Skeletal muscle tissue (tissue), 4 donors: ENCODE data around the gene SEPTIN6. TPM values are rescaled to one million over a fixed set of nuclear protein-coding genes. Genes with fewer than 3 reads are reported as not detected.
"Not testable (repeated sequence)": the region's sequence is repeated elsewhere in the genome, so short reads cannot be mapped to it uniquely, and the experiment has no call there.

Source experiments
- H3K27ac ChIP-seq: one replicate; pipeline ENCODE4 v1.7.0; 2013; ENCODE audit warnings: mild to moderate bottlenecking, low read depth, low read length, inconsistent platforms
- H3K27me3 ChIP-seq, 3 donors: one replicate each; pipeline ENCODE4 v1.7.0; 2013; ENCODE audit warnings: low read length in 3 of 3; ENCODE audit not compliant: control insufficient read depth in 3 of 3, insufficient read depth in 3 of 3
- H3K36me3 ChIP-seq, 3 donors: one replicate each; pipeline ENCODE4 v1.7.0; 2013; ENCODE audit warnings: low read length in 3 of 3; ENCODE audit not compliant: control insufficient read depth in 3 of 3, insufficient read depth in 3 of 3
- H3K4me1 ChIP-seq, 3 donors: one replicate each; pipeline ENCODE4 v1.7.0; 2013; ENCODE audit warnings: low read length in 3 of 3, mild to moderate bottlenecking in 3 of 3; ENCODE audit not compliant: control insufficient read depth in 3 of 3, insufficient read depth in 3 of 3
- H3K4me3 ChIP-seq, 3 donors: one replicate each; pipeline ENCODE4 v1.7.0; 2013; ENCODE audit warnings: low read length in 3 of 3
- H3K9ac ChIP-seq, 3 donors: one replicate each; pipeline ENCODE4 v1.7.0; 2013; ENCODE audit warnings: low read length in 3 of 3, mild to moderate bottlenecking in 3 of 3, moderate library complexity in 2 of 3, low read depth in 1 of 3
- H3K9me3 ChIP-seq, 3 donors: one replicate each; pipeline ENCODE4 v1.7.0; 2013; ENCODE audit warnings: low read length in 3 of 3; ENCODE audit not compliant: control insufficient read depth in 3 of 3
- total RNA-seq: library from RNA; depleted of rRNA; stranded (reverse); fragments of >200 nt; gene quantifications from one replicate; pipeline ENCODE4 v1.2.3, GENCODE V29; 2014
- donor health status: Osteomylitis.

SEPTIN6 gene
- total RNA-seq, 1 donor from 2014 or later: 13.0 TPM

- Histone ChIP-seq H3K4me3 (no peak overlapping the region), H3K9me3 (no peaks in the 10 kb centered on the region), H3K27ac (no peak overlapping the region), H3K36me3 (no peaks in the 10 kb centered on the region), H3K27me3 (no peaks in the 10 kb centered on the region), H3K4me1 (peaks cover 0 to 8% (median 7%) of the 10 kb centered on the region in 3 donors), H3K9ac (no peak overlapping the region)
Measured at GRCh38 chrX:119682019-119682989, 10.7 kb downstream of the SEPTIN6 start.

GRCh38 chrX:119677654-119677981 is 15.3 kb downstream of the SEPTIN6 start:
- Histone ChIP-seq H3K27me3 (no peaks in the 10 kb centered on the region), H3K4me1 (no peaks in the 10 kb centered on the region), H3K36me3 (no peaks in the 10 kb centered on the region), H3K4me3 (no peak overlapping the region), H3K9ac (no peak overlapping the region), H3K9me3 (no peaks in the 10 kb centered on the region), H3K27ac (no peak overlapping the region)

- no peak overlapping the region for H3K4me3 ChIP-seq
- no peaks in the 10 kb centered on the region for H3K9me3 ChIP-seq
- no peaks in the 10 kb centered on the region for H3K27me3 ChIP-seq
- no peaks in the 10 kb centered on the region for H3K36me3 ChIP-seq
- H3K4me1 ChIP-seq: no peaks in the 10 kb centered on the region
- H3K27ac ChIP-seq: no peak overlapping the region
- no peak overlapping the region for H3K9ac ChIP-seq
Measured at GRCh38 chrX:119676949-119677653, 15.9 kb downstream of the SEPTIN6 start.

- Histone ChIP-seq H3K9me3 (no peaks in the 10 kb centered on the region), H3K36me3 (no peaks in the 10 kb centered on the region), H3K4me3 (no peak overlapping the region), H3K4me1 (peaks cover 0 to 5% (median 0%) of the 10 kb centered on the region in 3 donors), H3K27me3 (no peaks in the 10 kb centered on the region), H3K9ac (no peak overlapping the region), H3K27ac (no peak overlapping the region)
Measured at GRCh38 chrX:119673336-119673735, 19.6 kb downstream of the SEPTIN6 start.

GRCh38 chrX:119672426-119672825 is 20.5 kb downstream of the SEPTIN6 start:
- Histone ChIP-seq H3K9ac (no peak overlapping the region), H3K27me3 (no peaks in the 10 kb centered on the region), H3K4me1 (peaks cover 0 to 5% (median 0%) of the 10 kb centered on the region in 3 donors), H3K27ac (no peak overlapping the region), H3K9me3 (no peaks in the 10 kb centered on the region), H3K4me3 (no peak overlapping the region), H3K36me3 (no peaks in the 10 kb centered on the region)

GRCh38 chrX:119669424-119670037 is 23.4 kb downstream of the SEPTIN6 start:
- Histone ChIP-seq H3K36me3 (no peaks in the 10 kb centered on the region), H3K4me1 (peaks cover 0 to 5% (median 5%) of the 10 kb centered on the region in 3 donors), H3K27ac (no peak overlapping the region)

GRCh38 chrX:119667111-119667878 is 25.7 kb downstream of the SEPTIN6 start:
- Histone ChIP-seq H3K9ac (no peak overlapping the region), H3K4me3 (no peak overlapping the region), H3K36me3 (no peaks in the 10 kb centered on the region), H3K9me3 (no peaks in the 10 kb centered on the region), H3K4me1 (peaks cover 0 to 5% (median 5%) of the 10 kb centered on the region in 3 donors), H3K27ac (no peak overlapping the region), H3K27me3 (no peaks in the 10 kb centered on the region)

More at GRCh38 chrX:119669424-119670037, 23.4 kb downstream of the SEPTIN6 start:
- H3K27me3 ChIP-seq: no peaks in the 10 kb centered on the region
- H3K9me3 ChIP-seq: no peaks in the 10 kb centered on the region
- no peak overlapping the region for H3K4me3 ChIP-seq
- H3K9ac ChIP-seq: no peak overlapping the region

- H3K27ac ChIP-seq, H3K4me1 ChIP-seq, H3K27me3 ChIP-seq, H3K9me3 ChIP-seq, H3K4me3 ChIP-seq, H3K36me3 ChIP-seq, H3K9ac ChIP-seq: not testable (repeated sequence)
Measured at GRCh38 chrX:119664877-119665276, 28.1 kb downstream of the SEPTIN6 start.

- H3K4me1 ChIP-seq: no peaks in the 10 kb centered on the region
- H3K36me3 ChIP-seq: no peaks in the 10 kb centered on the region
- H3K9me3 ChIP-seq: no peaks in the 10 kb centered on the region
- no peak overlapping the region for H3K4me3 ChIP-seq
- H3K9ac ChIP-seq: no peak overlapping the region
- no peaks in the 10 kb centered on the region for H3K27me3 ChIP-seq
- no peak overlapping the region for H3K27ac ChIP-seq
Measured at GRCh38 chrX:119661486-119661885, 31.5 kb downstream of the SEPTIN6 start.
